ENCODE measurements around the gene NUBP2. TPM values are rescaled to one million over a fixed set of nuclear protein-coding genes. Genes with fewer than 3 reads are reported as not detected.

Gene NUBP2
- total and polyA plus RNA-seq, 2 experiments from 2014 or later = 79.4 to 175 TPM

- TF ChIP-seq, protein P1, sequence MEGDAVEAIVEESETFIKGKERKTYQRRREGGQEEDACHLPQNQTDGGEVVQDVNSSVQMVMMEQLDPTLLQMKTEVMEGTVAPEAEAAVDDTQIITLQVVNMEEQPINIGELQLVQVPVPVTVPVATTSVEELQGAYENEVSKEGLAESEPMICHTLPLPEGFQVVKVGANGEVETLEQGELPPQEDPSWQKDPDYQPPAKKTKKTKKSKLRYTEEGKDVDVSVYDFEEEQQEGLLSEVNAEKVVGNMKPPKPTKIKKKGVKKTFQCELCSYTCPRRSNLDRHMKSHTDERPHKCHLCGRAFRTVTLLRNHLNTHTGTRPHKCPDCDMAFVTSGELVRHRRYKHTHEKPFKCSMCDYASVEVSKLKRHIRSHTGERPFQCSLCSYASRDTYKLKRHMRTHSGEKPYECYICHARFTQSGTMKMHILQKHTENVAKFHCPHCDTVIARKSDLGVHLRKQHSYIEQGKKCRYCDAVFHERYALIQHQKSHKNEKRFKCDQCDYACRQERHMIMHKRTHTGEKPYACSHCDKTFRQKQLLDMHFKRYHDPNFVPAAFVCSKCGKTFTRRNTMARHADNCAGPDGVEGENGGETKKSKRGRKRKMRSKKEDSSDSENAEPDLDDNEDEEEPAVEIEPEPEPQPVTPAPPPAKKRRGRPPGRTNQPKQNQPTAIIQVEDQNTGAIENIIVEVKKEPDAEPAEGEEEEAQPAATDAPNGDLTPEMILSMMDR (conservative IDR thresholded peaks at IDR 0.05; ENCODE audit: low read depth in 2 of 2) = no peak
- no peak for TF ChIP-seq ZNF331 (CRISPR knock-in tag; IDR thresholded peaks at IDR 0.05; ENCODE audit: low read depth)
- no peak for TF ChIP-seq EZH2phosphoT487 (IDR thresholded peaks at IDR 0.05; ENCODE audit: unreplicated experiment)
- no peak for TF ChIP-seq JUNB (IDR thresholded peaks at IDR 0.05; ENCODE audit: unreplicated experiment)
- no peak for TF ChIP-seq STAT1 (IDR thresholded peaks at IDR 0.05; ENCODE audit: unreplicated experiment)
- TF ChIP-seq, protein P2, sequence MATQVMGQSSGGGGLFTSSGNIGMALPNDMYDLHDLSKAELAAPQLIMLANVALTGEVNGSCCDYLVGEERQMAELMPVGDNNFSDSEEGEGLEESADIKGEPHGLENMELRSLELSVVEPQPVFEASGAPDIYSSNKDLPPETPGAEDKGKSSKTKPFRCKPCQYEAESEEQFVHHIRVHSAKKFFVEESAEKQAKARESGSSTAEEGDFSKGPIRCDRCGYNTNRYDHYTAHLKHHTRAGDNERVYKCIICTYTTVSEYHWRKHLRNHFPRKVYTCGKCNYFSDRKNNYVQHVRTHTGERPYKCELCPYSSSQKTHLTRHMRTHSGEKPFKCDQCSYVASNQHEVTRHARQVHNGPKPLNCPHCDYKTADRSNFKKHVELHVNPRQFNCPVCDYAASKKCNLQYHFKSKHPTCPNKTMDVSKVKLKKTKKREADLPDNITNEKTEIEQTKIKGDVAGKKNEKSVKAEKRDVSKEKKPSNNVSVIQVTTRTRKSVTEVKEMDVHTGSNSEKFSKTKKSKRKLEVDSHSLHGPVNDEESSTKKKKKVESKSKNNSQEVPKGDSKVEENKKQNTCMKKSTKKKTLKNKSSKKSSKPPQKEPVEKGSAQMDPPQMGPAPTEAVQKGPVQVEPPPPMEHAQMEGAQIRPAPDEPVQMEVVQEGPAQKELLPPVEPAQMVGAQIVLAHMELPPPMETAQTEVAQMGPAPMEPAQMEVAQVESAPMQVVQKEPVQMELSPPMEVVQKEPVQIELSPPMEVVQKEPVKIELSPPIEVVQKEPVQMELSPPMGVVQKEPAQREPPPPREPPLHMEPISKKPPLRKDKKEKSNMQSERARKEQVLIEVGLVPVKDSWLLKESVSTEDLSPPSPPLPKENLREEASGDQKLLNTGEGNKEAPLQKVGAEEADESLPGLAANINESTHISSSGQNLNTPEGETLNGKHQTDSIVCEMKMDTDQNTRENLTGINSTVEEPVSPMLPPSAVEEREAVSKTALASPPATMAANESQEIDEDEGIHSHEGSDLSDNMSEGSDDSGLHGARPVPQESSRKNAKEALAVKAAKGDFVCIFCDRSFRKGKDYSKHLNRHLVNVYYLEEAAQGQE (IDR thresholded peaks at IDR 0.05; ENCODE audit: unreplicated experiment) = no peak
- no peak for TF ChIP-seq POLR2AphosphoS5 (IDR thresholded peaks at IDR 0.05; ENCODE audit: low read depth)
- no peak for TF ChIP-seq NANOG (IDR thresholded peaks at IDR 0.05; ENCODE audit: borderline replicate concordance)
- no peak for TF ChIP-seq EZH2 (IDR thresholded peaks at IDR 0.05; ENCODE audit: low read depth, unreplicated experiment)
- TF ChIP-seq, protein P3, sequence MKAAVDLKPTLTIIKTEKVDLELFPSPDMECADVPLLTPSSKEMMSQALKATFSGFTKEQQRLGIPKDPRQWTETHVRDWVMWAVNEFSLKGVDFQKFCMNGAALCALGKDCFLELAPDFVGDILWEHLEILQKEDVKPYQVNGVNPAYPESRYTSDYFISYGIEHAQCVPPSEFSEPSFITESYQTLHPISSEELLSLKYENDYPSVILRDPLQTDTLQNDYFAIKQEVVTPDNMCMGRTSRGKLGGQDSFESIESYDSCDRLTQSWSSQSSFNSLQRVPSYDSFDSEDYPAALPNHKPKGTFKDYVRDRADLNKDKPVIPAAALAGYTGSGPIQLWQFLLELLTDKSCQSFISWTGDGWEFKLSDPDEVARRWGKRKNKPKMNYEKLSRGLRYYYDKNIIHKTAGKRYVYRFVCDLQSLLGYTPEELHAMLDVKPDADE (IDR thresholded peaks at IDR 0.05) = no peak
- TF ChIP-seq ZNF114 (CRISPR knock-in tag; IDR thresholded peaks at IDR 0.05) = no peak
Measured at GRCh38 chr16:1785846-1786170, 3.0 kb downstream of the NUBP2 start (continued).

DNA sequence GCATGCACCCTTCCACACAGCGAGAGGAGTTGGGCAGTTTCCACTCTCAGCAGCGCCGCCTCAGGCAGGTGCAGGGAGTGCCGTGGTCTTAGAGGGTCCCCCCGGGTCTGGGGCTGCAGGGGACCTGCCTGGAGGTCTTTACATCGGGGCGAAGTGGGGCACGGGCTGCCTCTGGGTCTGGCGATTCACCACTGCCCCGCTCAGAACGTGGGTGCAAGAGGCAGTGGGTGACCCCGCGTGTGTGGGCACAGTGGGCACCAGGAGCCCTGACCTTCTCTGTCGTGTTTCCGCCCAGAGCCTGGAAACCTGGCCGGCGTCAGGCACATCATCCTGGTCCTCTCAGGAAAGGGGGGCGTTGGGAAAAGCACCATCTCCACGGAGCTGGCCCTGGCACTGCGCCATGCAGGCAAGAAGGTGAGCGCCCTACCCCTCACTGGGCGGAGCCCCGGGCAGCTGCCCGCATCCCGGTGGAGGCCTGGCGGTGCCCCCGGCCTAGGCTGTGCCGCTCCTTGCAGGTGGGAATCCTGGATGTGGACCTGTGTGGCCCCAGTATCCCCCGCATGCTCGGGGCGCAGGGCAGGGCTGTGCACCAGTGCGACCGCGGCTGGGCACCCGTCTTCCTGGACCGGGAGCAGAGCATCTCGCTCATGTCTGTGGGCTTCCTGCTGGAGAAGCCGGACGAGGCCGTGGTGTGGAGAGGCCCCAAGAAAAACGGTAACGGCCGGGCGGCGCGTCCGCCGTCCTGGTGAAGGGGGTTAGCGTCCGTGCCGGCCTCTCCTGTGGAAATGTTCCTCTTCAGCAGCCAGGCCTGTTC lies 3.7 kb downstream of the NUBP2 start:
- no peak for DNase-seq (ENCODE audit: low spot score)
- Histone ChIP-seq H3K27me3 (ENCODE audit: insufficient read depth) (no peaks in the 10 kb centered on the region), H3K9me2 (ENCODE audit: insufficient read depth) (no peaks in the 10 kb centered on the region), H3K36me3 (ENCODE audit: insufficient read depth) (no peaks in the 10 kb centered on the region), H4K20me1 (replicated peaks; ENCODE audit: insufficient read depth) (peaks cover 14% of the 10 kb centered on the region), H3K4me1 (ENCODE audit: insufficient read depth) (peaks cover under 1% of the 10 kb centered on the region; the same call in 1 of the 2 replicates), H3K79me2 (replicated peaks; ENCODE audit: insufficient read depth) (peaks cover 35% of the 10 kb centered on the region), H3K27ac (ENCODE audit: low read depth) (no peak overlapping the region), H3K4me2 (no peak overlapping the region), H3F3A (replicated peaks; ENCODE audit: low read depth) (0 out of 2 replicates have a peak, but pooled peaks cover 3% of the 10 kb centered on the region), H3K4me3 (no peak overlapping the region), H2AFZ (no peak overlapping the region)
- Mint-ChIP-seq H3K4me1 (no peaks in the 10 kb centered on the region; the same call in 1 of the 3 replicates), H3K27me3 (ENCODE audit: insufficient read depth, low read depth, poor library complexity) (peaks cover 20% of the 10 kb centered on the region), H3K36me3 (ENCODE audit: low read depth) (peaks cover 12% of the 10 kb centered on the region), H3K4me3 (no peak overlapping the region), H3K9me3 (peaks cover 6% of the 10 kb centered on the region; the same call in 2 of the 3 replicates), H3K27ac (no peak overlapping the region)
- ATAC-seq = no peak
- TF ChIP-seq, protein P1 (conservative IDR thresholded peaks at IDR 0.05; ENCODE audit: low read depth in 2 of 2) = peak; percentile 16 to 33; a peak in 1 of 4 replicates
- no peak for TF ChIP-seq EZH2 (IDR thresholded peaks at IDR 0.05; ENCODE audit: low read depth, unreplicated experiment)
